Erythroblast (primary cell): ENCODE measurements around the gene CFAP90.

Experiments used
- GATA1 ChIP-seq: IDR thresholded peaks from 2 replicates; pipeline ENCODE4 v1.6.1; 2011; ENCODE audit warnings: low read depth, mild to moderate bottlenecking, control low read depth, low read length, moderate library complexity
- POLR2A ChIP-seq: IDR thresholded peaks from 2 replicates; pipeline ENCODE4 v1.6.1; 2011; ENCODE audit warnings: mild to moderate bottlenecking, low read length

DNA sequence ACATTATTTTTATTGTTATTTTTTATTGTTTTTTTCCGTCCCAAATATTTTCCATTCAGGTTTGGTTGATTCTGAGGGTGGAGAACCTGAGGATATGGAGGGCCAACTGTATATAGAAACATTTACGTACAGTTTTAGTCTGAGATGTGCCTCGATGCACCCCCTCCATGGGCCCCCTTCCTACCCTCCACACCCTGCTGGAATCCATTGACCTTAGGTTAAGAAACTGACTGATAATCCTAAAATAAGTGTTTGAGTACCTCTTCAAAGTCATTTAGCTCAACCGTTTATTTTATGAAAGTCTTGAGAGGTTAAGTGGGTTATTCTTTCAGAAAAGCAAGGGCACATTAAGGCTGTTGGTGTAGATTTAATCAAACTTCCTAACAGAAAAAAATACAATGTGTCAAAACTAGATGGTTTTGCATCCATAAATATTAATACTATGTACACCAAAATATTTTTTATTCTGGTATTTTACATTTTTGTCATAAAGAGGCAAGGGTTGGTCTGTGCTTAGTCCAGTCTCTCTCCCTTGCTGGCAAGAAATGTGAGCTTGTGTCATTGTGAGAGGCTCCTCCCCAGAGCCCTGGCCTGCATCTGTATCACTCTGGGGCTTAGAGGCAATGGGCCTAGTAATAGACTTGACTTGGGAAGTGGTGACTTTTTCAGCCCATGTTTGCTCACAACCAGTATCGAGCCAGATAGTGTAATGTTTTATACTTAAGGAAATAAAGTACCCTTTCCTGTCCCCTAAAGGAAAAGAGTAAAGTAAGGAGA lies 33.7 kb upstream of the CFAP90 start:
- TF ChIP-seq POLR2A: no peak
- no peak for TF ChIP-seq GATA1
